IPS DF 6.9 (cell line): ENCODE measurements around the gene CLEC4C.

Experiments used
- DNase-seq: peaks from one replicate; pipeline ENCODE4 v3.0.0-alpha.2; 2013; ENCODE audit warnings: low read depth, low spot score
- H3K27ac ChIP-seq: one replicate; pipeline ENCODE4 v1.5.1; 2013; ENCODE audit warnings: low read length, control low read depth
- H3K27me3 ChIP-seq: 2 replicates; pipeline ENCODE4 v1.6.1; 2013; ENCODE audit warnings: mild to moderate bottlenecking, low read length; ENCODE audit not compliant: control insufficient read depth, insufficient read depth
- H3K36me3 ChIP-seq: 2 replicates; pipeline ENCODE4 v1.6.1; 2013; ENCODE audit warnings: low read length; ENCODE audit not compliant: control insufficient read depth, insufficient read depth
- H3K4me1 ChIP-seq: 2 replicates; pipeline ENCODE4 v1.6.1; 2013; ENCODE audit warnings: low read length; ENCODE audit not compliant: control insufficient read depth, insufficient read depth
- H3K4me3 ChIP-seq: 2 replicates; pipeline ENCODE4 v1.5.1; 2013; ENCODE audit warnings: mild to moderate bottlenecking, low read length
- H3K9me3 ChIP-seq: 2 replicates; pipeline ENCODE4 v1.6.1; 2013; ENCODE audit warnings: low read length, inconsistent platforms; ENCODE audit not compliant: control insufficient read depth, insufficient read depth
- WGBS: extraction: QIAGEN DNeasy Blood & Tissue Kit; methylation state at CpG from one replicate; pipeline ENCODE4 v1.1.7; 2013; ENCODE audit warnings: mixed read lengths, missing lambda C conversion rate; ENCODE audit not compliant: insufficient read length, insufficient coverage; 5-methylcytosine and 5-hydroxymethylcytosine counted together

The CLEC4C gene

GRCh38 chr12:7694556-7695236 lies 52.5 kb downstream of the CLEC4C start:
- Histone ChIP-seq H3K4me3 (no peak overlapping the region), H3K27ac (no peak overlapping the region), H3K4me1 (peaks cover 6% of the 10 kb centered on the region; the same call in 1 of the 2 replicates), H3K9me3 (no peaks in the 10 kb centered on the region), H3K36me3 (no peaks in the 10 kb centered on the region), H3K27me3 (no peaks in the 10 kb centered on the region)
- no peak for DNase-seq
- no CpG with 5 or more reads among the region's 3 CpGs for WGBS

GRCh38 chr12:7693793-7694192 lies 53.4 kb downstream of the CLEC4C start:
- WGBS = no CpG with 5 or more reads among the region's 6 CpGs
- H3K4me1 ChIP-seq = peaks cover 6% of the 10 kb centered on the region; the same call in 1 of the 2 replicates
- DNase-seq = no peak
- H3K4me3 ChIP-seq = no peak overlapping the region
- H3K9me3 ChIP-seq = no peaks in the 10 kb centered on the region
- H3K27me3 ChIP-seq = no peaks in the 10 kb centered on the region
- no peak overlapping the region for H3K27ac ChIP-seq
- no peaks in the 10 kb centered on the region for H3K36me3 ChIP-seq

- Histone ChIP-seq H3K27me3 (no peaks in the 10 kb centered on the region), H3K4me3 (no peak overlapping the region), H3K36me3 (no peaks in the 10 kb centered on the region), H3K4me1 (peaks cover 2% of the 10 kb centered on the region; the same call in 1 of the 2 replicates), H3K27ac (no peak overlapping the region), H3K9me3 (no peaks in the 10 kb centered on the region)
- WGBS = no CpG with 5 or more reads among the region's 2 CpGs
- DNase-seq = no peak
These were observed 65.6 kb downstream of the CLEC4C start for GRCh38 chr12:7681535-7681934.
